HPDE6-E6E7 (cell line): ENCODE results near the gene USP15.

Source experiments
- DNase-seq: peaks from one replicate; pipeline ENCODE4 v3.0.0; 2011; ENCODE audit warnings: missing footprints; ENCODE audit errors: extremely low spot score

Gene USP15

GRCh38 chr12:62279961-62280360 is 19.8 kb downstream of the USP15 start:
- DNase-seq = no peak

DNA sequence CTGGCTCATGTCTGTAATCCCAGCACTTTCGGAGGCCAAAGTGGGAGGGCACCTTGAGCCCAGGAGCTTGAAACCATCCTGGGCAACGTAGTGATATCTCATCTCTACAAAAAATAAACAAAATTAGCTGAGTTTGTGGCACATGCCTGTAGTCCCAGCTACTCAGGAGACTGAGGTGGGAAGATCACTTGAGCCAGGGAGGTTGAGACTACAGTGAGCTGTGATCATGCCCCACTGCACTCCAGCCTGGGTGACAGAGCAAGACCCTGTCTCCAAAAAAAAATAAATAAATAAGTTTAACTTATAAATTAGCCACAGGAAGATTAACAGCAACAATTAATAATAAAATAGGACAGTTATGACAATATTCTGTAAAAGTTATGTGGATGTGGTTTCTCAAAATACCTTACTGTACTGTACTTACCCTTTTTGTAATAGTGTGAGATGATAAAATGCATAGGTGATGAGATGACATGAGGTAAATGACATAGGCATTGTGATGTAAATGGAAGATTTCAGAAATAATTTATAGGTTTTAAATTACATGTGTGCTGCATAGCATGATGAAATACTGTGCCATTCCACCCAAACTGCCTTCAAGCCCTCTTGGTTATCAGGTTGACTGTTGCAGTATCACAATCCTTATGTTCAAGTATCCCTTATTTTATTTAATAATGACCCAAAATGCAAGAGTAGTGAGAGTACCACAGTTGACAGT is 22.0 kb downstream of the USP15 start:
- no peak for DNase-seq

DNA sequence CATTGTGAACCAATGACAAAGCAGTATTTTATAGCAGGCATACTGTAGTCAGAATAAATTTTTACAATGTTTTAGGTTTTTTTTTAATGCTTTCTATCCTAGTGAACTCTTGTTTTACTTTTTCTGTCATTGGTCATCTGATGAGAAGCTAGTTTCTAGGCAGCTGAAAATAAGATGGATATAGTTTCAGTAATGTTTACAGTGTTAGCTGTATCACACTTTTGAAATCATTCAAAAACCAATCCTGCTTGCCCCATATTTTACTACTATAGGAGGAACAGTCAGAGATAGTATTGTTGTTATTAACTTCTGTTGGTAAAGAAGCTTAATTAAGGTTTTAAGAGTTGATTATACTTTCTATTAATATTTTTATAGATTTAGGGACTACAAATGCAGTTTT is 24.5 kb downstream of the USP15 start:
- DNase-seq = no peak

DNA sequence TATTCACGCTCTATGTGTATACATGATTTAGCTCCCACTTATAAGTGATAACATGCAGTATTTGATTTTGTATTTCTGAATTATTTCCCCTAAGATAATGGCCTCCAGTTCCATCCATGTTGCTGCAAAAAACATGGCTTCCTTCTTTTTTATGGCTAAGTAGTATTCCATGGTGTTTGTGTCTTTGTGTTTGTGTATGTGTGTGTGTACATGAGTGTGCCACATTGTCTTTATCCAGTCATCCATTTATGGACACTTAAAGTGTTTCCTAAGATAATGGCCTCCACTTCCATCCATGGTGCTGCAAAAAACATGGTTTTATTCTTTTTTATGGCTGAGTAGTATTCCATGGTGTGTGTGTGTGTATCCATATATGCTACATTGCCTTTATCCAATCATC is 25.1 kb downstream of the USP15 start:
- no peak for DNase-seq

DNA sequence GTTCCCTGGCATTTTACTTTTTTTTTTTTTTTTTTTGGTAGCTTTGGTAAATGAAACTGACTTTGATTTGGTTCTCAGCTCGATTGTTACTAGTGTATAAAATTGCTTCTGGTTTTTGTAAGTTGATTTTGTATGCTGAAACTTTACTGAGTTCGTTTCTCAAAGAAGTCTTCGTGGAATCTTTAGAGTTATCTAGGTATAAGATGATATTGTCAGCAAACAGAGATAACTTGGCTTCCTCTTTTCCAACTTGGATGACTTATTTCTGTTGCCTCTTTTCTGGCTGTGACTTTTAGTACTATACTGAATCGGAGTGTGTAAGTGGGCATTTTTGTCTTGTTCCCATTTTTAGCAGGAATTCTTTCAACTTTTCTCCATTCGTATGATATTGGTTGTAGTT is 28.1 kb downstream of the USP15 start:
- DNase-seq = no peak

DNA sequence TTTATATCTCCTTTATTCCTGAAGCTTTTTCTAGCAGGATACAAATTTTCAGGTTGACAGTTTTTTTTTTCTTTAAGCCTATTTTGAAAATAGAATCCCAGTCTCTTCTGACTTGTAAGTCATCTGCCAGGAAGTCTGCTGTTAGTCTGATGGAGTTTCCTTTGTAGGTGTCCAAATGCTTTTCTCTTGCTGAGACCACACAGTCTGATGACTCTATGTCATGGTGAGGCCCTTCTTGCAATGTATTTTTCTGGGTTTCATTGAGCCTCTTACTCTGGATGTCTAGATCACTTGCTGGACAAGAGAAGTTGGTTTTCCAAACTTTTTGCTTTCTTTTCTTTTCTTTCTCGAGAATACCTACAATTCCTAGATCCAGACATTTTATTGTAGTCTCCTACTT is 30.6 kb downstream of the USP15 start:
- DNase-seq = no peak

DNA sequence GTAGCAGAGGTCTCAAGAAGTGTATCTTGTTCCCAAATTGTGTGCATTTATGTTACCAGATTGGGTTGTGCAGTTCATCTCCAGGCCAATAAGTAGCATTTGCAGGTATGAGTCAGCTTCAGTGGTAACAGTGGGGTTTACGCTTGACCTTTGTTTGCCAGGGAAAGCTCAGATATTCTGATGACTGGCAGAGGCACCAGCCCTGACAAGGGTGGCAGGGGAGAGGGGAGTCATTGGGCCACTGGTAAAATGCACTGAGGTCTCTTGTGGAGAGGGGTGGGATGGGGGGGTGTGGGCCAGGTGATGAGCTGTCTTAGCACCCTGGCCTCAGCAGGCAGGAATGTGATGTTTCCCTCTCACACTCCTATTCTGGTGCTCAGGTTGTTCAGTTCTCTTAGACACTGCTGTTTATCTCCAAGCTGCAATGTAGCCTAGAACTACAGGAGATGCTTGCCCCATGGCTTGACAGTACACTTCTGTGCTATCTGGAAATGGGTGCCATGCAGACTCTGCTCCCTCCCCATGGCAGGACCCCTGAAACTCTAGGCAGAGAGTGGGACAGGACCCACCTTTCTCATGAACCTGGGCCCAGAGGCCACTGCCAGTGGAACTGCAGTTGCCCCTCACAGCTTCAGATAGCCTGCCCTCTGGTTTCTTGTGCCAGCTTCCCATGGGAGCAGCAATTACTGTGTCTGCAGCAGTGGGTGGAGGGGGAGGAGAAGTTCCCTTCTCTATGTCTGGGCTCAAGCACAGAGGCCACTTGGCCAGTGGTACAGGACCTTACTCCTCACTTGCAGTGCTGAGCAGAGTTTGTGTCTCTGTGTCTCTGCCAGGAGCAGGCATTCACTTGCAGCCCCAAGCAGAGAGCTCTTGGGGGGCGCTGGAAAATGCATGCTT is 31.9 kb downstream of the USP15 start:
- peak; percentile 31 for DNase-seq

DNA sequence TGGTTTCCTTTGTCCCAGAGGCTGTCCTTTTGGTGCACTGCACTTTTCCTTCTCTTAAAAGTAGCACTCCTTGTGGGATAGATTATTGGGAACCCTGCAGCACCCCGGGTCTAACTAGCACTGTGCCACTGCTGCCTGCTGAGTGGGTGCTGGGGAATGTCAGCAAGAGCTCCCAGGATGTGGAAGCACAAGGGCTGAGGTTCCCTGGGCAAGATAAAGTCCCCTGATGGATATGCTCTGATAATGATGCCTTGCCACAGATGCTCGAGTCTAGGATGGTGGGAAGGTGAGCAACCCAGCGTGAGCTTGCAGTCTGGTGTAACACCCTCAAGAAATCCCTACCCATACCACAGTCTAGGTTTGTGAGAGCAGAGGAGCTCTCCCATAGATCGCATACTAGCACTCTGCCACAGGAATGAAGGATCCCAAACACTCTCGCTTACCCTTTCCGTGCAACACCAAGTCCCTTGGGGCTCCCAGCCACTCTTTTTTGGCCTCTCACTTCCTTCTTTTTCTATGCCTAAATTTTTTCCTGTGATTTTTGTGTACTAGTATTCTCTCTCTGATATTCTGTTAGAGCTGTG is 32.6 kb downstream of the USP15 start:
- DNase-seq = no peak

- no peak for DNase-seq
These were observed 34.2 kb downstream of the USP15 start for GRCh38 chr12:62294378-62294777.

- DNase-seq = no peak
These were observed 35.8 kb downstream of the USP15 start for GRCh38 chr12:62296001-62296400.

GRCh38 chr12:62297321-62297720 is 37.1 kb downstream of the USP15 start:
- no peak for DNase-seq

DNA sequence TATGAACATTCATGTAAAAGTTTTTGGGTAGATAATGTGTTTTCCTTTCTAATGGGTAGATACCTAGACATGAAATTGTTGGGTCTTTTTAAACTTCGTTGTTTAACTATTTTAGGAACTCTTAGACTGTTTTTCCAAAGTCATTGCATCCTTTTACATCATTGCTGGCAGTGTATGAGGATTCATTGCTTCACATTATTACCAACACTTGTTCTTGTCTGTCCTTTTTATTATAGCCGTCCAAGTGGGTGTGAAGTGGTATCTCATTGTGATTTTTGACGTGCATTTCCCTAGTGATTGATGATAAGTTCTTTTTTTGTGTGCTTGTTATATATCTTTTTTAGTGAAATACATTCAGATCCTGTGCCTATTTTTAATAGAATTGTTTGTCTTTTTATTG is 39.4 kb downstream of the USP15 start:
- DNase-seq = no peak

- no peak for DNase-seq
These were observed 41.0 kb downstream of the USP15 start for GRCh38 chr12:62301080-62301798.

GRCh38 chr12:62301799-62302133 is 41.6 kb downstream of the USP15 start:
- no peak for DNase-seq

DNA sequence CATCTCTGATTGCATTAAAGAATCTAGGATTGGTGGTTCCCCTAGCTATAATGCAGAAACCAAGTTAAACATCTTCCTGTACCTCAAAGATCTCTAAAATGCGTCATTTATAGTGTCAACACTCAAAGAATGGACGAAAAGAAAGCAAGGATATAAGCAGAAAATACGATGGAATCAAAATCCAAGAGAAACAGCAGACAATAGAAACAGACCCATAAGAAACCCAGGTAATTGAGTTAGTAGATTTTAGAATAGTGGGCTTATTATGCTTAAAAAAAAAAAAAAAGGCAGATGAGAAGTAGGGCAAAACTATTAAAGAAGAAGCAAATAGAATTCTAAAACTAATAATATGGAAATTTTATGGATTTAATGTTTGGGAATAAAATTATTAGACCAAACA is 44.4 kb downstream of the USP15 start:
- no peak for DNase-seq

- DNase-seq = no peak
These were observed 45.6 kb downstream of the USP15 start for GRCh38 chr12:62305778-62306177.

GRCh38 chr12:62306569-62307530 is 46.6 kb downstream of the USP15 start:
- no peak for DNase-seq

DNA sequence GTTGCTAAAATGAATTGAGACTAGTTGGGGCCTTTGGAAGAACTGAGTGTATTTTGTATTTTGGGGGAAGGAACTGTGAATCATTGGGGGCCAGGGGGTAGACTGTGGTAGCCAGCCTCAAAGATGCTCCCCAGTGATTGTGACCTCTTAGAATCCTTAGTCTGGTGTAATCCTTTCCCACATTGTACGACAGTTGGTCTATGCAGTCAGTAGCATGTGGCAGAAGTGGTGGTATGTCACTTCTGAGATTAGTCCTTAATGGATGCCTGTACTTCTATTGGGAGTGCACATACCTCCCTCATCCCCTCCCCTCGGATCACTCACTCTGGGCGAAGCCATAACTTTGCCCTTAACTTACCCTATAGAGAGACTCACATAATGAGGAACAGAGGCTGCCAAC is 48.0 kb downstream of the USP15 start:
- DNase-seq = no peak

- DNase-seq = no peak
These were observed 53.6 kb downstream of the USP15 start for GRCh38 chr12:62313727-62314380.

DNA sequence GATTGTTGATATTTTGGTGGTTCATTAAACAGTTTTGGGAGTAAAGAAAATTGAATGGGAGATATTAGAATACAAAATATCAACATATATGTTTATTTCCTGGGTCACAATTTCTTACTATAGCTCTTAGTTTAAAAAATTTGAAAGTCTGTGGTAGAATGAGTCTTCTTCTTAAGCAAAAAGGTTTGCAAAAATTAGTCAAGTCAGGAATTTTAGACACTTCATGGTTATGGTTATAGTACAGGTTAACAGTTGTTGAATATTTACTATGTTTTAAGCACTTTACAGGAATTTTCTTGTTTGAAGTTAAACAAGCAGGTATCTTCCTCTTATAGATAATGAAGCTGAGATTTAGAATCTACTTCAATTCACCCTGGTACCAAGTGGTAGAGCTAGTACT is 56.8 kb downstream of the USP15 start:
- no peak for DNase-seq

DNA sequence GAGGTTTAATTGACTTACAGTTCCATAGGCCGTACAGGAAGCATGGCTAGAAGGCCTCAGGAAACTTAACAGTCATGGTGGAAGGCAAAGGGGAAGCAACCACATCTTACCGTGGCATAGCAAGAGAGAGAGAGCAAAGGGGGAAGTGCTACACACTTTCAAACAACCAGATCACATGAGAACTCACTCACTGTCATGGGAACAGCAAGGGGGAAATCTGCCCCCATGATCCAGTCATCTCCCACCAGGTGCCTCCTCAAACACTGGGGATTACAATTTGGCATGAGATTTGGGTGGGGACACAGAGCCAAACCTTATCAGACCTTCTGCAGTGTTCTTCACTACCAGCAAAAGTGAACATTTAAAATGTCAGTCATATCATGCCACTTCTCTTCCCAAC is 58.9 kb downstream of the USP15 start:
- no peak for DNase-seq
